Astrocyte of the cerebellum (primary cell): Measurements from ENCODE around the gene PPM1H.

Experiments used
- DNase-seq: peaks from one replicate; pipeline ENCODE4 v3.0.0-alpha.2; 2011; ENCODE audit warnings: low read depth
- H3K4me3 ChIP-seq: 2 replicates; pipeline ENCODE4 v1.5.1; 2011; ENCODE audit warnings: mild to moderate bottlenecking, low read depth, low read length, moderate library complexity
- in situ Hi-C: cut with HindIII; loops from 2 replicates; pipeline ENCODE4 v1.10.0; 2017; ENCODE audit warnings: low sequenced_read_pairs
- TF ChIP-seq, protein P1 (sequence below): IDR thresholded peaks from 2 replicates; pipeline ENCODE4 v1.5.1; 2012; ENCODE audit warnings: low read length, low read depth, moderate library complexity, mild to moderate bottlenecking; ENCODE audit errors: missing control alignments

PPM1H gene

DNA sequence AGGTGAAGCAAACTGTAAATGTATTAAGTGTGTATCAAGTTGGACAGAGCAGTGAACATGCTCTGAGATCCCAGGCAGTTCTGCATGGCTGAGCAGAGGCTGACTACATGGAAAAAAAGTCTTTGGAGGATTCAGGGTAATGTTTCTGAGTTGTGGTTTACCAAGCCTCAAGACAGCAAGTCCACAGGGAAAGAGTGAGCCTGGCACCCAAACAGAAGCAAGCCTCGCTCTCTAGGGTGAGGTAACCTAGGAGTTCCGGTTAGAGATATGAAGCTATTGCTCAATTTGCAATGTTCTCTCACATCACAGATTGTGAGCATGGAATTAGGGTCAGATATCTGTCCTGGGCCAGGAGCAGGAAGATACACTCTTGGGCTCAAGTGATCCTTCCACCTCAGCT, 309.7 kb downstream of the PPM1H start:
- TF ChIP-seq, protein P1, sequence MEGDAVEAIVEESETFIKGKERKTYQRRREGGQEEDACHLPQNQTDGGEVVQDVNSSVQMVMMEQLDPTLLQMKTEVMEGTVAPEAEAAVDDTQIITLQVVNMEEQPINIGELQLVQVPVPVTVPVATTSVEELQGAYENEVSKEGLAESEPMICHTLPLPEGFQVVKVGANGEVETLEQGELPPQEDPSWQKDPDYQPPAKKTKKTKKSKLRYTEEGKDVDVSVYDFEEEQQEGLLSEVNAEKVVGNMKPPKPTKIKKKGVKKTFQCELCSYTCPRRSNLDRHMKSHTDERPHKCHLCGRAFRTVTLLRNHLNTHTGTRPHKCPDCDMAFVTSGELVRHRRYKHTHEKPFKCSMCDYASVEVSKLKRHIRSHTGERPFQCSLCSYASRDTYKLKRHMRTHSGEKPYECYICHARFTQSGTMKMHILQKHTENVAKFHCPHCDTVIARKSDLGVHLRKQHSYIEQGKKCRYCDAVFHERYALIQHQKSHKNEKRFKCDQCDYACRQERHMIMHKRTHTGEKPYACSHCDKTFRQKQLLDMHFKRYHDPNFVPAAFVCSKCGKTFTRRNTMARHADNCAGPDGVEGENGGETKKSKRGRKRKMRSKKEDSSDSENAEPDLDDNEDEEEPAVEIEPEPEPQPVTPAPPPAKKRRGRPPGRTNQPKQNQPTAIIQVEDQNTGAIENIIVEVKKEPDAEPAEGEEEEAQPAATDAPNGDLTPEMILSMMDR = no peak
- DNase-seq = peak; percentile 42
- no peak overlapping the region for H3K4me3 ChIP-seq
- in situ Hi-C loops = no loop called here

DNA sequence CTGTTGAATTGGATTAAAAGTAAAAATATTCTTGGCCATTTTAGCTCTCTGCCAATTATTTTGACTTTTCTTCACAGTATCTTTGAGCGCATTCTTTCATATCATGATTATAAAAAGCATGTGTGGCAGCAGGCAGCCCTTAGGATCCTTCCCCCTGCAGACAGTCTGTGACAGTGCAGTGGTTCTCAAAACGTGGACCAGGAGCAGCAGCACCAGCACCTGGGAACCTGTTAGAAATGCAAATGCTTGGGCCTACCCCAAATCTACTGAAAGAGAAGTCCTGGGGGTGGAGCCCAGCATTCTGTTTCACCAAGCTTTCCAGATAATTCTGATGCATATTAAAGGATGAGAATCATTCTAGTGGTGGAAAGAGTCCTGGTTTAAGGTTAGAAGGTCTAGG, 312.8 kb downstream of the PPM1H start:
- in situ Hi-C loops = loop anchor here (25.0 kb wide), 1 partner anchor 440 kb away; no protein-coding TSS in a partner anchor
- TF ChIP-seq, protein P1 = no peak
- DNase-seq = no peak
- H3K4me3 ChIP-seq = no peak overlapping the region

DNA sequence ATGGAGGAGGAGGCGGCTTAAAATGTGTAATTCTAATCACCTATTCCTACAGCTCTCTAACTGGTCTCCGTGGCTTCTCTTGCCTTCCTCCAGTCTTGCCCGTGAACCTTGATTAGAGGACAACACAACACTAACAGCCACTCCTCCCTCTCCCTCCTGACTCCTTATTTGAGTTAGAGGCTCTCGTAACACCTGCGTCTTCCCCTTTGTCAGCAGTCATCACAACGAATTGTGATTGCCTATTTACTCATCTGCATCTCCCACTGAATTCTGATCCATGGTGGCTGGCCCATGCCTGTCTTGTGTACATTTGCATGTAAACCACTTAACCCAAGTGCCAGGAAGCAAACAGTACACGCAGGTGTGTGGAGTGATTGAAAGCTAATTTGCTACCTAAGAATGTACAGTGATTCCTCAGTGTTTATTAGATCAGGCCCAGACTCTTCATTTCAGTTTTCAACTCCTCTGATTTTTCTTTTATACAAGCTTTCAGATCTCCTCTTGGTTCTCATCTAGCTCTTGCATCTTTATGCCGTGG, 313.8 kb downstream of the PPM1H start:
- in situ Hi-C loops = loop anchor here (25.0 kb wide), 1 partner anchor 441 kb away; no protein-coding TSS in a partner anchor
- no peak for DNase-seq
- TF ChIP-seq, protein P1 = no peak
- no peak overlapping the region for H3K4me3 ChIP-seq

DNA sequence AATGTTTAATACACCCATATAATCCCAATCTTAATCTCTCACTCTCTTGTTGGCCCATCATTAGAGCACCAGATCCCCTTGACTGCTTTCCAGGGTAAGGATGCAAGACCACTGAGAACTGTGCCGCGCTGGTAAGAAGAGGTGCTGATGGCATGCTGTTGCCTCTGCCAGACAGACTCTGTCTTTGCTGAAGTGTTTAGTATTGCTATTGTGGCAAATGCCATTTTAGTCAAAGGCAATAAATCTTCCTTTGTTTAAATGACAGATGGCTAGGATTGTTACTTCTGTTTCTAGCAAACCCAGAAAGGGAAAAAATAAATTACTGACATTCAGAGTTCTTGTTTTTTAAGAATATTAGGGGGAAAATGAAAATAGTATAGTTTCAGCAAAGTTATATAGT, 316.0 kb downstream of the PPM1H start:
- DNase-seq = no peak
- in situ Hi-C loops = loop anchor here (25.0 kb wide), 1 partner anchor 443 kb away; no protein-coding TSS in a partner anchor
- no peak overlapping the region for H3K4me3 ChIP-seq
- TF ChIP-seq, protein P1 = no peak

DNA sequence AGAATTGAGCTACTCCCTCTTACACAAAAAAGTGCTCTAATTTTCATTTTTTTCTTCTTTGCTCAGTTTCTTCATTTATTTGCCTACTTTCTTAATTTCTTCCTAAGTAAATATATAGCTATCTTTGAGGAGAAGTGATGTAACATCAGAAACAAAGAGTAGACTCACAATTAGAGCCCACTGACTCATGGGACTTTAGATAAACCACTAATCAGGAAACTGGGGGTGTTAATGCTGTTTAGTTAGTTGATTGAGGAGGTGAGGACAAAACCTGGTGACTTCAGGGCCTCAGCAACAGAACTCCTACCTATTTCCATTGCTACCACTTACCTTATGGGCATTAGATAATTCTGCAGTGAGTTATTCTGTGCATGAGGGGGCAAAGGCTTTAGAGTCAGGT, 316.6 kb downstream of the PPM1H start:
- DNase-seq = no peak
- in situ Hi-C loops = loop anchor here (25.0 kb wide), 1 partner anchor 444 kb away; no protein-coding TSS in a partner anchor
- H3K4me3 ChIP-seq = no peak overlapping the region
- TF ChIP-seq, protein P1 = no peak

DNA sequence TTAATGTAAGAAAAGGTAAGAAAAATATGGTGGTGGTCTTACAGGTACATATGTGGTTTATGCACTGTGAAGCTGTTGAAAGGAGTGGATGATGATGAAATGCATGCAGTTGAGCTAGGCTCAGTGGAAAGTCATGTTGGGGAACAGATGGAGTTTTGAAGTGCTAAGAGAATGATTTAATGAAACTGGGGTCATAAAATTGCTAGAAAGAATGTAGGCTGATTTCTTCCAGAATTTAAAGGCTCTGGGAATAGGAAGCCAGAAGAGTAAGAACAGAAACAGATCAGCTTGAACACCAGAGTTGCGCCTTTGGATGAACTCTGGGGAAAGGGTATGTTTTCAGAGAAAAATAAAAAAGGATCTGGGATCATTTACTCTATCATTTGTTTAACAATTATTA, 321.9 kb downstream of the PPM1H start:
- no peak overlapping the region for H3K4me3 ChIP-seq
- in situ Hi-C loops = loop anchor here (25.0 kb wide), 1 partner anchor 449 kb away; no protein-coding TSS in a partner anchor
- no peak for DNase-seq
- TF ChIP-seq, protein P1 = no peak
